Hepatocyte (in vitro differentiated cells): ENCODE results near the gene RPS6KC1. TPM values are rescaled to one million over a fixed set of nuclear protein-coding genes. Genes with fewer than 3 reads are reported as not detected.

Experiments
- DNase-seq: peaks from one replicate; pipeline ENCODE4 v3.0.0-alpha.2; 2016; ENCODE audit warnings: low spot score
- H2AFZ ChIP-seq: fragments of 200-600 bp; sonication (generic); 2 replicates; pipeline ENCODE4 v1.6.0; 2016; ENCODE audit warnings: antibody characterized with exemption, mild to moderate bottlenecking
- H3K27ac ChIP-seq: fragments of 200-600 bp; sonication (generic); 2 replicates; pipeline ENCODE4 v1.5.1; 2016; ENCODE audit warnings: mild to moderate bottlenecking
- H3K27me3 ChIP-seq: fragments of 200-600 bp; sonication (generic); 2 replicates; pipeline ENCODE4 v1.6.1; 2016
- H3K36me3 ChIP-seq: fragments of 200-600 bp; sonication (generic); replicated peaks from 2 replicates; pipeline ENCODE4 v1.5.1; 2016; ENCODE audit warnings: low read depth; ENCODE audit not compliant: insufficient read depth
- H3K4me1 ChIP-seq: fragments of 200-600 bp; sonication (generic); 2 replicates; pipeline ENCODE4 v1.5.1; 2016; ENCODE audit warnings: mild to moderate bottlenecking, moderate library complexity; ENCODE audit not compliant: insufficient read depth
- H3K4me2 ChIP-seq: fragments of 200-600 bp; sonication (generic); 2 replicates; pipeline ENCODE4 v1.6.0; 2016
- H3K4me3 ChIP-seq: fragments of 200-600 bp; sonication (generic); 2 replicates; pipeline ENCODE4 v1.5.1; 2016; ENCODE audit warnings: mild to moderate bottlenecking
- H3K79me2 ChIP-seq: fragments of 200-600 bp; sonication (generic); 2 replicates; pipeline ENCODE4 v1.6.0; 2017; ENCODE audit warnings: mild to moderate bottlenecking
- H3K9me2 ChIP-seq: fragments of 200-600 bp; sonication (generic); replicated peaks from 2 replicates; pipeline ENCODE4 v1.6.0; 2017; ENCODE audit warnings: mild to moderate bottlenecking; ENCODE audit not compliant: insufficient read depth
- H3K9me3 ChIP-seq: fragments of 200-600 bp; sonication (generic); 2 replicates; pipeline ENCODE4 v1.5.1; 2016; ENCODE audit warnings: low read depth, mild to moderate bottlenecking
- H4K20me1 ChIP-seq: fragments of 200-600 bp; sonication (generic); 2 replicates; pipeline ENCODE4 v1.6.0; 2016; ENCODE audit warnings: mild to moderate bottlenecking; ENCODE audit not compliant: insufficient read depth, poor library complexity, severe bottlenecking
- CTCF ChIP-seq: fragments of 200-600 bp; sonication (generic); IDR thresholded peaks from 2 replicates; pipeline ENCODE4 v1.5.1; 2016; ENCODE audit warnings: antibody characterized with exemption, mild to moderate bottlenecking; ENCODE audit not compliant: poor library complexity
- EZH2 ChIP-seq: fragments of 200-600 bp; sonication (generic); IDR thresholded peaks from 2 replicates; pipeline ENCODE4 v1.6.1; 2016; ENCODE audit warnings: antibody characterized with exemption, mild to moderate bottlenecking, borderline replicate concordance
- EZH2phosphoT487 ChIP-seq: fragments of 200-600 bp; sonication (generic); IDR thresholded peaks from one replicate; pipeline ENCODE4 v1.6.1; 2018; ENCODE audit warnings: antibody characterized with exemption, mild to moderate bottlenecking, low read depth, moderate library complexity; ENCODE audit not compliant: unreplicated experiment, severe bottlenecking
- WGBS: methylation state at CpG from one replicate; pipeline ENCODE4 v1.1.6; 2016; ENCODE audit warnings: low lambda C conversion rate; ENCODE audit errors: missing lambda C conversion rate; 5-methylcytosine and 5-hydroxymethylcytosine counted together
- polyA plus RNA-seq: library from polyadenylated mRNA; unstranded; fragments of >200 nt; fragmentation: Nextera tagmentation; extraction: Ambion mirVana; gene quantifications from 2 replicates; pipeline ENCODE4 v1.2.1, GENCODE V29; 2016
- total RNA-seq: library from RNA; depleted of rRNA; stranded (reverse); fragments of >200 nt; gene quantifications from 2 replicates; pipeline ENCODE4 v1.2.3, GENCODE V29; 2014

RPS6KC1 gene
- total and polyA plus RNA-seq, 2 experiments from 2014 or later = 10.0 to 26.9 TPM

DNA sequence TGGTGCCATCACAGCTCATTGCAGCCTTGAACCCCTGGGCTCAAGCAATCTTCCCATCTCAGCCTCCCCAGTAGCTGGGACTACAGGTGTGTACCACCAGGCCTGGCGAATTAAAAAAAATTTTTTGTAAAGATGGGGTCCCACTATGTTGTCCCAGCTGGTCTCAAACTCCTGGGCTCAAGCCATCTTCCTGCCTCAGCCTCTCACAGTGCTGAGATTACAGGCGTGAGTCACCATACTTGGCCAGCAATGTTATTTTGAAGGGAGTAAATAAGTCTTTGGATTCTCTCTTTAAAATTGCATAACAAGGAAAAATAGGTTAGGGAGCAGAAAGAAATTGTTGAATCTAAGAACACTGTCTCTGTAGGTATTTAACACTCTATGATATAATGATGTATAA, 111.3 kb downstream of the RPS6KC1 start:
- no peaks in the 10 kb centered on the region for H3K4me1 ChIP-seq
- TF ChIP-seq CTCF = no peak
- no peak for TF ChIP-seq EZH2phosphoT487
- TF ChIP-seq EZH2 = no peak
- no peak overlapping the region for H2AFZ ChIP-seq
- WGBS = 88% methylated on average over 2 of the region's 2 CpGs
- no peaks in the 10 kb centered on the region for H3K27me3 ChIP-seq
- no peak for DNase-seq
- H3K4me2 ChIP-seq = no peak overlapping the region
- no peaks in the 10 kb centered on the region for H3K9me3 ChIP-seq
- H3K27ac ChIP-seq = no peak overlapping the region
- H3K79me2 ChIP-seq = no peaks in the 10 kb centered on the region
- no peaks in the 10 kb centered on the region for H3K9me2 ChIP-seq
- no peak overlapping the region for H3K4me3 ChIP-seq
- no peaks in the 10 kb centered on the region for H3K36me3 ChIP-seq
- no peaks in the 10 kb centered on the region for H4K20me1 ChIP-seq

DNA sequence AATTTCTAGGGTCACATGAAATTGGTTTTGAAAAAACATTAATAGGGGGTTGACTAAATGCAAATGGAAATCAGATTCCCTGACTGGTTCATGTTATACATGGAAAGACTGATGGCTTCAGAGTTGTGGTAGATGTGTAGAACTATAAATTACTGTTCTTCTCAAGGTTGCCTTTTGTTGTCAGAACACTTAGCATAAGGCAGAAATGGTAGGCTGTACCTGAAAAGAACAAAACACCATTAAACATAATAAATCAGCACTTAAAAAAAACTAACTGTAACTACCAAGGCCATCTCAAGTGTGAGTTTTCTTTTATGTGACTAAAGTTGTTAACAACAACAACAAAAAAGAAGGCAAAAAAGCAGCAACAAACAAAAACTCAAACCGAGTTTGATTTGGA, 111.8 kb downstream of the RPS6KC1 start:
- Histone ChIP-seq H3K27me3 (no peaks in the 10 kb centered on the region), H3K4me2 (no peak overlapping the region), H3K4me1 (no peaks in the 10 kb centered on the region), H2AFZ (no peak overlapping the region), H3K36me3 (no peaks in the 10 kb centered on the region), H3K79me2 (no peaks in the 10 kb centered on the region), H3K9me2 (no peaks in the 10 kb centered on the region), H4K20me1 (no peaks in the 10 kb centered on the region), H3K4me3 (no peak overlapping the region), H3K9me3 (no peaks in the 10 kb centered on the region), H3K27ac (no peak overlapping the region)
- WGBS = 46% methylated on average over 1 of the region's 1 CpG
- TF ChIP-seq EZH2phosphoT487 = no peak
- no peak for TF ChIP-seq EZH2
- no peak for TF ChIP-seq CTCF
- DNase-seq = no peak

- no peaks in the 10 kb centered on the region for H3K4me1 ChIP-seq
- WGBS = 70% methylated on average over 3 of the region's 3 CpGs
- TF ChIP-seq CTCF (no peak), EZH2phosphoT487 (no peak), EZH2 (no peak)
- no peaks in the 10 kb centered on the region for H3K9me2 ChIP-seq
- H4K20me1 ChIP-seq = no peaks in the 10 kb centered on the region
- H2AFZ ChIP-seq = no peak overlapping the region
- H3K27me3 ChIP-seq = no peaks in the 10 kb centered on the region
- no peaks in the 10 kb centered on the region for H3K9me3 ChIP-seq
- no peak overlapping the region for H3K27ac ChIP-seq
- no peaks in the 10 kb centered on the region for H3K36me3 ChIP-seq
- H3K79me2 ChIP-seq = no peaks in the 10 kb centered on the region
- no peak overlapping the region for H3K4me3 ChIP-seq
- no peak overlapping the region for H3K4me2 ChIP-seq
- DNase-seq = no peak
These were observed 112.3 kb downstream of the RPS6KC1 start for GRCh38 chr1:213163278-213163711.

DNA sequence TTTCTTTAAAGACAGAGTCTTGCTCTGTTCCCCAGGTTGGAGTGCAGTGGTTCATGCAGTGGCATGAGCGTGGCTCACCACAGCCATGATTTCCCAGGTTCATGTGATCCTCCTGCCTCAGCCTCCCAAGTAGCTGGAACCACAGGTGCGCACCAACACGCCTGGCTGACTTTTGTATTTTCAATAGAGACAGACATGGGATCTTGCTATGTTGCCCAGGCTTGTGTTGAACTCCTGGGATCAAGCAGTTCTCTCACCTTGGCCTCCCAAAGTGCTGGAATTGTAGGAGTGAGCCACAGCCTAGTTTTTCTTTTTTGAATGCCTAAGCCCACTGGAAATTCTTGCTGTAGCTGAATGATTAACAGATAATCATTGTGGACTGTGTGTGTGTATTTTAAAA, 113.5 kb downstream of the RPS6KC1 start:
- no peaks in the 10 kb centered on the region for H4K20me1 ChIP-seq
- 98% methylated on average over 3 of the region's 3 CpGs for WGBS
- H3K79me2 ChIP-seq = no peaks in the 10 kb centered on the region
- H3K27ac ChIP-seq = no peak overlapping the region
- H3K4me3 ChIP-seq = no peak overlapping the region
- no peak overlapping the region for H3K4me2 ChIP-seq
- no peak for DNase-seq
- no peaks in the 10 kb centered on the region for H3K9me2 ChIP-seq
- no peaks in the 10 kb centered on the region for H3K27me3 ChIP-seq
- H3K9me3 ChIP-seq = no peaks in the 10 kb centered on the region
- no peak overlapping the region for H2AFZ ChIP-seq
- TF ChIP-seq EZH2phosphoT487 = no peak
- TF ChIP-seq CTCF = no peak
- TF ChIP-seq EZH2 = no peak
- H3K36me3 ChIP-seq = no peaks in the 10 kb centered on the region
- H3K4me1 ChIP-seq = no peaks in the 10 kb centered on the region
